ENCODE data around the gene POLA1.

DNA sequence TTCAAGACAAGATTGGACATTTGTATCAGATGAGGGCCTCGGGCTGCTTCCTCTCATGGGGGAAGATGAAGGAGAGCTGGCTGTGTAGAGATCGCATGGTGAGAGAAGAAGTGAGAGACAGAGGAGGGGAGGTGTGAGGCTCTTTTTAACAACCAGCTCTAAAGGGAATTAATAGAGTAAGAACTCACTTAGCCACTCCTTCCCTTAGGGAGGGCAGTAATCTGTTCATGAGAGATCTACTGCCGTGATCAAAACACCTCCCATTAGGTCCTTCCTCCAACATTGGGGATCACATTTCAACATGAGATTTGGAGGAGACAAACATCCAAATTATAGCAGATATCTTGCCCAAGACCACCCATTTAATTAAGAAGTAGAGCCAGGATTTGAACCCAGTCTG, 225.0 kb downstream of the POLA1 start:
- TF ChIP-seq, protein P1, sequence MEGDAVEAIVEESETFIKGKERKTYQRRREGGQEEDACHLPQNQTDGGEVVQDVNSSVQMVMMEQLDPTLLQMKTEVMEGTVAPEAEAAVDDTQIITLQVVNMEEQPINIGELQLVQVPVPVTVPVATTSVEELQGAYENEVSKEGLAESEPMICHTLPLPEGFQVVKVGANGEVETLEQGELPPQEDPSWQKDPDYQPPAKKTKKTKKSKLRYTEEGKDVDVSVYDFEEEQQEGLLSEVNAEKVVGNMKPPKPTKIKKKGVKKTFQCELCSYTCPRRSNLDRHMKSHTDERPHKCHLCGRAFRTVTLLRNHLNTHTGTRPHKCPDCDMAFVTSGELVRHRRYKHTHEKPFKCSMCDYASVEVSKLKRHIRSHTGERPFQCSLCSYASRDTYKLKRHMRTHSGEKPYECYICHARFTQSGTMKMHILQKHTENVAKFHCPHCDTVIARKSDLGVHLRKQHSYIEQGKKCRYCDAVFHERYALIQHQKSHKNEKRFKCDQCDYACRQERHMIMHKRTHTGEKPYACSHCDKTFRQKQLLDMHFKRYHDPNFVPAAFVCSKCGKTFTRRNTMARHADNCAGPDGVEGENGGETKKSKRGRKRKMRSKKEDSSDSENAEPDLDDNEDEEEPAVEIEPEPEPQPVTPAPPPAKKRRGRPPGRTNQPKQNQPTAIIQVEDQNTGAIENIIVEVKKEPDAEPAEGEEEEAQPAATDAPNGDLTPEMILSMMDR (IDR thresholded peaks at IDR 0.05): no peak
- TF ChIP-seq POLR2A (IDR thresholded peaks at IDR 0.05; ENCODE audit: low read depth) (no peak), EP300 (IDR thresholded peaks at IDR 0.05) (no peak)
